GM12878 (cell line): ENCODE data around the gene PCDHGA5. TPM values are rescaled to one million over a fixed set of nuclear protein-coding genes. Genes with fewer than 3 reads are reported as not detected.

Experiments
- ASH2L ChIP-seq: fragments of 300-600, 200-600 bp; sonication (generic); IDR thresholded peaks from 2 replicates; pipeline ENCODE4 v1.6.1; 2017; ENCODE audit warnings: low read depth, mild to moderate bottlenecking, borderline replicate concordance
- IKZF2 ChIP-seq, 2 experiments: fragments of 450-650 bp; IDR thresholded peaks; 2 replicates each; pipeline ENCODE4 v1.6.1; 2017; ENCODE audit warnings: mild to moderate bottlenecking in 2 of 2, moderate library complexity in 2 of 2
- MTA3 ChIP-seq: IDR thresholded peaks from 2 replicates; pipeline ENCODE4 v1.6.1; 2012; ENCODE audit warnings: low read length, inconsistent platforms, borderline replicate concordance
- NKRF ChIP-seq: fragments of 450-650 bp; conservative IDR thresholded peaks from 2 replicates; pipeline ENCODE4 v1.6.1; 2017; ENCODE audit warnings: mild to moderate bottlenecking, moderate library complexity
- PKNOX1 ChIP-seq: fragments of 450-650 bp; IDR thresholded peaks from 2 replicates; pipeline ENCODE4 v1.6.1; 2016; ENCODE audit warnings: mild to moderate bottlenecking
- POLR2AphosphoS2 ChIP-seq: IDR thresholded peaks from 2 replicates; pipeline ENCODE4 v1.6.1; 2011; ENCODE audit warnings: low read depth, mild to moderate bottlenecking, low read length, improper control_type of control experiment, moderate library complexity
- SIN3A ChIP-seq: IDR thresholded peaks from 2 replicates; pipeline ENCODE4 v1.6.1; 2012; ENCODE audit warnings: low read depth, low read length, improper control_type of control experiment
- SIX5 ChIP-seq: IDR thresholded peaks from 2 replicates; pipeline ENCODE4 v1.6.1; 2011; ENCODE audit warnings: mild to moderate bottlenecking, low read depth, low read length, moderate library complexity; ENCODE audit not compliant: severe bottlenecking
- SMAD5 ChIP-seq: IDR thresholded peaks from 2 replicates; pipeline ENCODE4 v1.6.1; 2016; ENCODE audit warnings: antibody characterized with exemption, low read depth
- SMC3 ChIP-seq: IDR thresholded peaks from 2 replicates; pipeline ENCODE4 v1.6.1; 2011; ENCODE audit warnings: low read length, improper control_type of control experiment, borderline replicate concordance
- polyA plus RNA-seq, 11 experiments: library from polyadenylated mRNA; depleted of rRNA in 4 of 11; unstranded in 6 of 11; stranded (reverse) in 5 of 11; fragments of >200 nt; fragmentation: Nextera tagmentation in 4 of 11; fragmentation: Illumina TruSeq in 1 of 11; extraction: Ambion mirVana in 4 of 11; extraction: Trizol in 1 of 11; gene quantifications; 1 replicate in 1 of 11; 2 replicates in 10 of 11; pipeline versions ENCODE4 v1.2.1 to v1.2.3, GENCODE V29; 2011 to 2016; ENCODE audit warnings: inconsistent platforms in 2 of 11, missing spikeins in 2 of 11, low read depth in 1 of 11
- total RNA-seq, 4 experiments: library from RNA; depleted of rRNA in 3 of 4; stranded (reverse); fragments of >200 nt in 3 of 4; fragmentation: Illumina TruSeq in 1 of 4; extraction: Trizol in 1 of 4; gene quantifications; 2 replicates each; pipeline versions ENCODE4 v1.2.1 to v1.2.3, GENCODE V29; 2013 to 2021
- TF ChIP-seq, protein P1 (sequence below): fragments of 450-650 bp; formaldehyde crosslinking; IDR thresholded peaks from 2 replicates; pipeline ENCODE4 v1.4.0; 2020; ENCODE audit warnings: mild to moderate bottlenecking, moderate library complexity
- TF ChIP-seq, protein P2 (sequence below): fragments of 450-650 bp; IDR thresholded peaks from 2 replicates; pipeline ENCODE4 v1.6.1; 2018; ENCODE audit warnings: mild to moderate bottlenecking, low read depth, moderate library complexity; ENCODE audit not compliant: partially characterized antibody
- TF ChIP-seq, protein P3 (sequence below): IDR thresholded peaks from 2 replicates; pipeline ENCODE4 v1.6.1; 2012; ENCODE audit warnings: low read depth, low read length, improper control_type of control experiment
- TF ChIP-seq, protein P4 (sequence below): fragments of 450-650 bp; formaldehyde crosslinking; IDR thresholded peaks from 2 replicates; pipeline ENCODE4 v1.5.0; 2022; ENCODE audit warnings: mild to moderate bottlenecking, missing genetic modification characterization

The PCDHGA5 gene
- total and polyA plus RNA-seq, 10 of the 15 experiments (the other 5 are each of a cell fraction or from before 2014, with no cell fraction given): 0.10 to 0.23 (median 0.16) TPM; not detected in 4

DNA sequence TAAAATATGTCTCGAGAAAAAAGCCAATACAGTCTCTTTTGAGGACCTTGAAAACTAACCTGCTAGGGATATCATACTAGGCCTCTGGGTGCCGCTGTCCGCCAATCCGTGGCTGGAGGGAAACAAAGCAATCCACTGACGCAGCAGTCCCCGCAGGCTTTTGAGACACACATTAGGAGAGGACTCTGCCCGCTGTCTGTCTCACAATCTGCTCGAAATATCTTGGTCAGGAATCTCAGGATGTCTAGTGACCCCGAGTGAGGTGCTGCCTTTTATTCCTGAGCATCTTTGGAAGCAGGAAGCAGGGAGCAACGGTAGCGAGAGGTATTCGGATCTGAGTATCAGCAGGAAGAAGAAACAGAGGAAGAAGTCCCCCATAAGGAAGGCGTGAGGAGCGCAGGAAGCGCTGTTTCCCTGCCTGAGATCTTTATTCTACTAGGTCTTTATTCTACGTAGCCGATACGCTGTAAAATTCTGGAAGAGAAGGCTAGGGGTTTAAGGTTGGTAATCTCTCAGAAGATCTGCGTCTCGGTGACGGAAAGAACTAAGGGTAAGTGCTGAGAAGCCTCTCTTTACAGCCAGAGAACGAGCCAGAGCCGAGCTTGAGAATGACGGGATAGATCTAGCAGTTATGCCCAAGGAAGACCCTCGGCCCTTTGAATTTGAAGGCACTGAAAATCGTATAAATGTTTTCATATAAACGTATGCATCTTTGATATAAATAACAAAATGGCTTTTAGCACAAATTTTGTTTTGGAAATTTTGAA lies 37.7 kb upstream of the PCDHGA5 start (continued):
- TF ChIP-seq NKRF: no peak
- no peak for TF ChIP-seq ASH2L
- no peak for TF ChIP-seq SIN3A
- TF ChIP-seq PKNOX1: no peak
- TF ChIP-seq, protein P1, sequence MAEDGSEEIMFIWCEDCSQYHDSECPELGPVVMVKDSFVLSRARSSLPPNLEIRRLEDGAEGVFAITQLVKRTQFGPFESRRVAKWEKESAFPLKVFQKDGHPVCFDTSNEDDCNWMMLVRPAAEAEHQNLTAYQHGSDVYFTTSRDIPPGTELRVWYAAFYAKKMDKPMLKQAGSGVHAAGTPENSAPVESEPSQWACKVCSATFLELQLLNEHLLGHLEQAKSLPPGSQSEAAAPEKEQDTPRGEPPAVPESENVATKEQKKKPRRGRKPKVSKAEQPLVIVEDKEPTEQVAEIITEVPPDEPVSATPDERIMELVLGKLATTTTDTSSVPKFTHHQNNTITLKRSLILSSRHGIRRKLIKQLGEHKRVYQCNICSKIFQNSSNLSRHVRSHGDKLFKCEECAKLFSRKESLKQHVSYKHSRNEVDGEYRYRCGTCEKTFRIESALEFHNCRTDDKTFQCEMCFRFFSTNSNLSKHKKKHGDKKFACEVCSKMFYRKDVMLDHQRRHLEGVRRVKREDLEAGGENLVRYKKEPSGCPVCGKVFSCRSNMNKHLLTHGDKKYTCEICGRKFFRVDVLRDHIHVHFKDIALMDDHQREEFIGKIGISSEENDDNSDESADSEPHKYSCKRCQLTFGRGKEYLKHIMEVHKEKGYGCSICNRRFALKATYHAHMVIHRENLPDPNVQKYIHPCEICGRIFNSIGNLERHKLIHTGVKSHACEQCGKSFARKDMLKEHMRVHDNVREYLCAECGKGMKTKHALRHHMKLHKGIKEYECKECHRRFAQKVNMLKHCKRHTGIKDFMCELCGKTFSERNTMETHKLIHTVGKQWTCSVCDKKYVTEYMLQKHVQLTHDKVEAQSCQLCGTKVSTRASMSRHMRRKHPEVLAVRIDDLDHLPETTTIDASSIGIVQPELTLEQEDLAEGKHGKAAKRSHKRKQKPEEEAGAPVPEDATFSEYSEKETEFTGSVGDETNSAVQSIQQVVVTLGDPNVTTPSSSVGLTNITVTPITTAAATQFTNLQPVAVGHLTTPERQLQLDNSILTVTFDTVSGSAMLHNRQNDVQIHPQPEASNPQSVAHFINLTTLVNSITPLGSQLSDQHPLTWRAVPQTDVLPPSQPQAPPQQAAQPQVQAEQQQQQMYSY (CRISPR knock-in tag): no peak
- no peak for TF ChIP-seq POLR2AphosphoS2
- TF ChIP-seq, protein P2, sequence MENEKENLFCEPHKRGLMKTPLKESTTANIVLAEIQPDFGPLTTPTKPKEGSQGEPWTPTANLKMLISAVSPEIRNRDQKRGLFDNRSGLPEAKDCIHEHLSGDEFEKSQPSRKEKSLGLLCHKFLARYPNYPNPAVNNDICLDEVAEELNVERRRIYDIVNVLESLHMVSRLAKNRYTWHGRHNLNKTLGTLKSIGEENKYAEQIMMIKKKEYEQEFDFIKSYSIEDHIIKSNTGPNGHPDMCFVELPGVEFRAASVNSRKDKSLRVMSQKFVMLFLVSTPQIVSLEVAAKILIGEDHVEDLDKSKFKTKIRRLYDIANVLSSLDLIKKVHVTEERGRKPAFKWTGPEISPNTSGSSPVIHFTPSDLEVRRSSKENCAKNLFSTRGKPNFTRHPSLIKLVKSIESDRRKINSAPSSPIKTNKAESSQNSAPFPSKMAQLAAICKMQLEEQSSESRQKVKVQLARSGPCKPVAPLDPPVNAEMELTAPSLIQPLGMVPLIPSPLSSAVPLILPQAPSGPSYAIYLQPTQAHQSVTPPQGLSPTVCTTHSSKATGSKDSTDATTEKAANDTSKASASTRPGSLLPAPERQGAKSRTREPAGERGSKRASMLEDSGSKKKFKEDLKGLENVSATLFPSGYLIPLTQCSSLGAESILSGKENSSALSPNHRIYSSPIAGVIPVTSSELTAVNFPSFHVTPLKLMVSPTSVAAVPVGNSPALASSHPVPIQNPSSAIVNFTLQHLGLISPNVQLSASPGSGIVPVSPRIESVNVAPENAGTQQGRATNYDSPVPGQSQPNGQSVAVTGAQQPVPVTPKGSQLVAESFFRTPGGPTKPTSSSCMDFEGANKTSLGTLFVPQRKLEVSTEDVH: no peak
- TF ChIP-seq IKZF2 (IDR thresholded peaks at IDR 0.05): no peak
- TF ChIP-seq, protein P3, sequence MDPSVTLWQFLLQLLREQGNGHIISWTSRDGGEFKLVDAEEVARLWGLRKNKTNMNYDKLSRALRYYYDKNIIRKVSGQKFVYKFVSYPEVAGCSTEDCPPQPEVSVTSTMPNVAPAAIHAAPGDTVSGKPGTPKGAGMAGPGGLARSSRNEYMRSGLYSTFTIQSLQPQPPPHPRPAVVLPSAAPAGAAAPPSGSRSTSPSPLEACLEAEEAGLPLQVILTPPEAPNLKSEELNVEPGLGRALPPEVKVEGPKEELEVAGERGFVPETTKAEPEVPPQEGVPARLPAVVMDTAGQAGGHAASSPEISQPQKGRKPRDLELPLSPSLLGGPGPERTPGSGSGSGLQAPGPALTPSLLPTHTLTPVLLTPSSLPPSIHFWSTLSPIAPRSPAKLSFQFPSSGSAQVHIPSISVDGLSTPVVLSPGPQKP: no peak
- TF ChIP-seq SIX5: no peak
- no peak for TF ChIP-seq SMAD5
- TF ChIP-seq, protein P4, sequence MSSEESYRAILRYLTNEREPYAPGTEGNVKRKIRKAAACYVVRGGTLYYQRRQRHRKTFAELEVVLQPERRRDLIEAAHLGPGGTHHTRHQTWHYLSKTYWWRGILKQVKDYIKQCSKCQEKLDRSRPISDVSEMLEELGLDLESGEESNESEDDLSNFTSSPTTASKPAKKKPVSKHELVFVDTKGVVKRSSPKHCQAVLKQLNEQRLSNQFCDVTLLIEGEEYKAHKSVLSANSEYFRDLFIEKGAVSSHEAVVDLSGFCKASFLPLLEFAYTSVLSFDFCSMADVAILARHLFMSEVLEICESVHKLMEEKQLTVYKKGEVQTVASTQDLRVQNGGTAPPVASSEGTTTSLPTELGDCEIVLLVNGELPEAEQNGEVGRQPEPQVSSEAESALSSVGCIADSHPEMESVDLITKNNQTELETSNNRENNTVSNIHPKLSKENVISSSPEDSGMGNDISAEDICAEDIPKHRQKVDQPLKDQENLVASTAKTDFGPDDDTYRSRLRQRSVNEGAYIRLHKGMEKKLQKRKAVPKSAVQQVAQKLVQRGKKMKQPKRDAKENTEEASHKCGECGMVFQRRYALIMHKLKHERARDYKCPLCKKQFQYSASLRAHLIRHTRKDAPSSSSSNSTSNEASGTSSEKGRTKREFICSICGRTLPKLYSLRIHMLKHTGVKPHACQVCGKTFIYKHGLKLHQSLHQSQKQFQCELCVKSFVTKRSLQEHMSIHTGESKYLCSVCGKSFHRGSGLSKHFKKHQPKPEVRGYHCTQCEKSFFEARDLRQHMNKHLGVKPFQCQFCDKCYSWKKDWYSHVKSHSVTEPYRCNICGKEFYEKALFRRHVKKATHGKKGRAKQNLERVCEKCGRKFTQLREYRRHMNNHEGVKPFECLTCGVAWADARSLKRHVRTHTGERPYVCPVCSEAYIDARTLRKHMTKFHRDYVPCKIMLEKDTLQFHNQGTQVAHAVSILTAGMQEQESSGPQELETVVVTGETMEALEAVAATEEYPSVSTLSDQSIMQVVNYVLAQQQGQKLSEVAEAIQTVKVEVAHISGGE: no peak
- TF ChIP-seq MTA3: no peak
- peak; percentile 25; the same call in 1 of the 2 replicates for TF ChIP-seq SMC3
